Ascending aorta (tissue), 2 donors: Measurements from ENCODE around the gene SH2D3A. TPM values are rescaled to one million over a fixed set of nuclear protein-coding genes. Genes with fewer than 3 reads are reported as not detected.

Source experiments
- DNase-seq, 2 donors: peaks; one replicate each; pipeline ENCODE4 v3.0.0-alpha.2; 2019; ENCODE audit warnings: low spot score in 2 of 2
- H3K27ac ChIP-seq, 2 donors: fragments of 200-600 bp; sonication (generic); one replicate each; pipeline ENCODE4 v1.5.1; 2016 to 2017; ENCODE audit warnings: mild to moderate bottlenecking in 1 of 2
- H3K27me3 ChIP-seq: fragments of 200-600 bp; sonication (generic); one replicate; pipeline ENCODE4 v1.5.1; 2017
- H3K36me3 ChIP-seq, 2 donors: fragments of 200-600 bp; sonication (generic); one replicate each; pipeline ENCODE4 v1.5.1; 2016
- H3K4me1 ChIP-seq, 2 donors: fragments of 200-600 bp; sonication (generic); one replicate each; pipeline ENCODE4 v1.5.1; 2016 to 2017; ENCODE audit warnings: mild to moderate bottlenecking in 1 of 2
- H3K4me3 ChIP-seq, 2 donors: fragments of 200-600 bp; sonication (generic); one replicate each; pipeline ENCODE4 v1.5.1; 2016 to 2017; ENCODE audit warnings: mild to moderate bottlenecking in 1 of 2
- H3K9me3 ChIP-seq, 2 donors: fragments of 200-600 bp; sonication (generic); one replicate each; pipeline ENCODE4 v1.5.1; 2016
- intact Hi-C: fragments of 100-400 bp; cut with DNase I; formaldehyde crosslinking; loops from one replicate; pipeline ENCODE4 v1.15.1; 2023
- total RNA-seq: library from RNA; depleted of rRNA; stranded (reverse); fragments of >200 nt; gene quantifications from one replicate; pipeline ENCODE4 v1.1.0, GENCODE V29; 2016
- TF ChIP-seq, protein P1 (sequence below), 3 experiments: fragments of 200-600 bp in 2 of 3; fragments of 450-650 bp in 1 of 3; sonication (generic) in 2 of 3; IDR thresholded peaks; one replicate each; pipeline ENCODE4 v1.5.1; 2016 to 2019; ENCODE audit warnings: antibody characterized with exemption in 3 of 3, mild to moderate bottlenecking in 1 of 3, moderate library complexity in 1 of 3

The SH2D3A gene
- total RNA-seq, 1 donor from 2014 or later: not detected

GRCh38 chr19:6719540-6719861, 47.7 kb downstream of the SH2D3A start:
- intact Hi-C loops: no loop called here
- TF ChIP-seq, protein P1, sequence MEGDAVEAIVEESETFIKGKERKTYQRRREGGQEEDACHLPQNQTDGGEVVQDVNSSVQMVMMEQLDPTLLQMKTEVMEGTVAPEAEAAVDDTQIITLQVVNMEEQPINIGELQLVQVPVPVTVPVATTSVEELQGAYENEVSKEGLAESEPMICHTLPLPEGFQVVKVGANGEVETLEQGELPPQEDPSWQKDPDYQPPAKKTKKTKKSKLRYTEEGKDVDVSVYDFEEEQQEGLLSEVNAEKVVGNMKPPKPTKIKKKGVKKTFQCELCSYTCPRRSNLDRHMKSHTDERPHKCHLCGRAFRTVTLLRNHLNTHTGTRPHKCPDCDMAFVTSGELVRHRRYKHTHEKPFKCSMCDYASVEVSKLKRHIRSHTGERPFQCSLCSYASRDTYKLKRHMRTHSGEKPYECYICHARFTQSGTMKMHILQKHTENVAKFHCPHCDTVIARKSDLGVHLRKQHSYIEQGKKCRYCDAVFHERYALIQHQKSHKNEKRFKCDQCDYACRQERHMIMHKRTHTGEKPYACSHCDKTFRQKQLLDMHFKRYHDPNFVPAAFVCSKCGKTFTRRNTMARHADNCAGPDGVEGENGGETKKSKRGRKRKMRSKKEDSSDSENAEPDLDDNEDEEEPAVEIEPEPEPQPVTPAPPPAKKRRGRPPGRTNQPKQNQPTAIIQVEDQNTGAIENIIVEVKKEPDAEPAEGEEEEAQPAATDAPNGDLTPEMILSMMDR (IDR thresholded peaks at IDR 0.05): no peak
- DNase-seq: no peak
- H3K4me1 ChIP-seq: peaks cover 0 to 3% of the 10 kb centered on the region in 2 donors
- peak overlapping the region in 1 of 2 donors; percentile 19 for H3K4me3 ChIP-seq
- no peaks in the 10 kb centered on the region for H3K36me3 ChIP-seq
- H3K9me3 ChIP-seq: no peaks in the 10 kb centered on the region
- no peak overlapping the region for H3K27ac ChIP-seq
- no peaks in the 10 kb centered on the region for H3K27me3 ChIP-seq

DNA sequence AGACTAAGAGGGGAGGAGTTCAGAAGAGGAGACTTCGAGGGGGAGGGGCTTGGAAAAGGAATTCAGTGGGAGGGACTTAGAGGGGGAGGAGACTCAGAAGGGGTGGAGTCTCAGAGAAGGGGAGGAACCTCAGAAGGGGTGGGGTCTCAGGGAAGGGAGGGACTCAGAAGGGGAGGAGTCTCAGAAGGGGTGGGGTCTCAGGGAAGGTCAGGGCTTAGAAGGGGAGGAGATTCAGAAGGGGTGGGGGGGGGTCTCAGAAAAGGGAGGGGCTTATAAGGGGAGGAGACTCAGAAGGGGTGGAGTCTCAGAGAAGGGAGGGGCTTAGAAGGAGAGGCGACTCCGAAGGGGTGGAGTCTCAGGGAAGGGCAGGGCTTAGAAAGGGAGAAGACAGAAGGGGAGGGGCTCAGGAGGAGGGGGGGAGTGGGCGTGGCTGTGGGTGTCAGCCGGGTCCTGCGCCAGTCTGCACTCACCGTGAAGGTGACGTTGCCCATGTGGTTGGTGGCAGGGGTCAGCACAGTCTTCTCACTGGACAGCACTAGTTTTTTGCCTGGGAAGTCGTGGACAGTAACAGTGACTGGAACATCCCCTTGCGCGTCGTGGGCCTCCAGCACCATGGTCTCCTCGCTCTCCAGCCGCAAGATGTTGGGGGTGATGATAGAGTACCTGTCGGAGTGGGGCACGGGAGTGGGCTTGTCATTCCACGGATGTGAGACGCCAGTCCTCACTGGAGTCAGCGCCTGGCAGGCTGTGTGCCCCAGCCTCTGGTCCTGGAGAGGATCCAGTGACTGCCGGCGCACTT, 48.3 kb downstream of the SH2D3A start:
- H3K36me3 ChIP-seq: no peaks in the 10 kb centered on the region
- no peak for DNase-seq
- TF ChIP-seq, protein P1 (IDR thresholded peaks at IDR 0.05): no peak
- no peak overlapping the region for H3K27ac ChIP-seq
- peak overlapping the region in 1 of 2 donors; percentile 19 for H3K4me3 ChIP-seq
- intact Hi-C loops: no loop called here
- peaks cover 0 to 3% of the 10 kb centered on the region in 2 donors for H3K4me1 ChIP-seq
- no peaks in the 10 kb centered on the region for H3K9me3 ChIP-seq
- no peaks in the 10 kb centered on the region for H3K27me3 ChIP-seq

DNA sequence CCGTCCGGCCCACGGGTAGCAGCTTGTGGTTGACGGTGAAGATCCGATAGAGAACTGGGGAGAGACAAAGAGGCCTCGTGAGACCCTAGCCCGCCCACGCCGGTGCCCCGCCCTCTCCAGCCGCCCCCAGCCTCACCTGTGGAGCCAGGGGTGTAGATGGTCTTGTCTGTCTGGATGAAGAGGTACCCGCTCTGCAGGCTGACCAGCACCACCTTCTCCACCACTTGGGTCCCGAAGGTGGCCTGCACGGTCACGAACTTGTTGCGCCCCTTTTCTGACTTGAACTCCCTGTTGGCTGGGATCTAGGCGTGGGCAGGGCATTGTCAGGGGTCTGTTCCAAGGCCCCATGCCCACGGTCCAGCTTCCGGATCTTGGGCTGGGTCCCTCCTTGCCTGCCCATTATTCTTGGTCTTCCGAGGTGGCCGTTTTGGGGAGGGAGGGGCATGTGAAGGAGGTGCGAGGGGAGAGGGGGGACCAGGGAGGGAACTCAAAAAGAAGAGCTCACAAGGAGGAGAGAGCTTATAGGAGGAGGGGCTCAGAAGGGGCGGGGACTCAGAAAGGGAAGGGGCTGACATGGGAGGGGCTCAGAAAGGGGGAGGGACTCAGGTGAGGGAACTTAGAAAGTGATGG, 49.0 kb downstream of the SH2D3A start:
- Histone ChIP-seq H3K27me3 (no peaks in the 10 kb centered on the region), H3K9me3 (no peaks in the 10 kb centered on the region), H3K4me3 (no peak overlapping the region), H3K27ac (no peak overlapping the region), H3K4me1 (peaks cover 0 to 2% of the 10 kb centered on the region in 2 donors), H3K36me3 (no peaks in the 10 kb centered on the region)
- intact Hi-C loops: no loop called here
- no peak for DNase-seq
- TF ChIP-seq, protein P1 (IDR thresholded peaks at IDR 0.05): no peak

DNA sequence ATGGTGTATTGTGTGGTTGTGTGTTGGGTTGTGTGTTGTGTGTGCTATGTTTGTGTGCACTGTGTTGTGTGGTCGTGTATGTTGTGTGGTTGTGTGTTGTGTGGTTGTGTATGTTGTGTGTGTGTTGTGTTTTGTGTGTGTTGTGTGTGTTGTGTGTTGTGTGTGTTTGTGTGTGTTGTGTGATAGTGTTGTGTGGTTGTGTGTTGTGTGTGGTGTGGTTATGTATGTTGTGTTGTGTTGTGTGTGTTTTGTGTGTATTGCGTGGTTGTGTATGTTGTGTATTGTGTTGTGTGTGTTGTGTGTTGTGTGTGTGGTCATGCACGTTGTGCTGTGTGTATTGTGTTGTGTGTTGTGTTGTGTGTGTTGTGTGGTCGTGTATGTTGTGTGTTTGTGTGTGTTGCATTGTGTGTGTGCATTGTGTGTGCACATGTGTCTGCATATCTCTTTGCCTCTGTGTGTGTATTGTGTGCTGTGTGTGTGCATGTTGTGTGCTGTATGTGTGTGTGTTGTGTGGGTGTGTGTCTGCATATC, 49.7 kb downstream of the SH2D3A start:
- Histone ChIP-seq H3K36me3 (no peaks in the 10 kb centered on the region), H3K27ac (no peak overlapping the region), H3K4me1 (no peaks in the 10 kb centered on the region), H3K27me3 (no peaks in the 10 kb centered on the region), H3K4me3 (no peak overlapping the region), H3K9me3 (no peaks in the 10 kb centered on the region)
- intact Hi-C loops: no loop called here
- TF ChIP-seq, protein P1 (IDR thresholded peaks at IDR 0.05): no peak
- DNase-seq: no peak

GRCh38 chr19:6717036-6717435, 50.2 kb downstream of the SH2D3A start:
- H3K36me3 ChIP-seq: no peaks in the 10 kb centered on the region
- H3K27ac ChIP-seq: no peak overlapping the region
- DNase-seq: no peak
- no peaks in the 10 kb centered on the region for H3K27me3 ChIP-seq
- TF ChIP-seq, protein P1 (IDR thresholded peaks at IDR 0.05): no peak
- no peaks in the 10 kb centered on the region for H3K9me3 ChIP-seq
- H3K4me3 ChIP-seq: no peak overlapping the region
- intact Hi-C loops: no loop called here
- H3K4me1 ChIP-seq: no peaks in the 10 kb centered on the region
